T-helper 1 cell (primary cell): ENCODE data around the gene DRG1.
"Not testable (repeated sequence)": the region's sequence is repeated elsewhere in the genome, so short reads cannot be mapped to it uniquely, and the experiment has no call there.

Source experiments
- DNase-seq, 5 donors: peaks; one replicate each; pipeline ENCODE4 v3.0.0-alpha.2; 2012 to 2020
- total RNA-seq, 4 donors: gene quantifications; one replicate each; lab custom pipeline; 2026; lab: John Stamatoyannopoulos, UW

Gene DRG1, protein sequence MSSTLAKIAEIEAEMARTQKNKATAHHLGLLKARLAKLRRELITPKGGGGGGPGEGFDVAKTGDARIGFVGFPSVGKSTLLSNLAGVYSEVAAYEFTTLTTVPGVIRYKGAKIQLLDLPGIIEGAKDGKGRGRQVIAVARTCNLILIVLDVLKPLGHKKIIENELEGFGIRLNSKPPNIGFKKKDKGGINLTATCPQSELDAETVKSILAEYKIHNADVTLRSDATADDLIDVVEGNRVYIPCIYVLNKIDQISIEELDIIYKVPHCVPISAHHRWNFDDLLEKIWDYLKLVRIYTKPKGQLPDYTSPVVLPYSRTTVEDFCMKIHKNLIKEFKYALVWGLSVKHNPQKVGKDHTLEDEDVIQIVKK
- 35.2 to 38.9 (median 35.9) reads per million in 4 donors for total RNA-seq

DNA sequence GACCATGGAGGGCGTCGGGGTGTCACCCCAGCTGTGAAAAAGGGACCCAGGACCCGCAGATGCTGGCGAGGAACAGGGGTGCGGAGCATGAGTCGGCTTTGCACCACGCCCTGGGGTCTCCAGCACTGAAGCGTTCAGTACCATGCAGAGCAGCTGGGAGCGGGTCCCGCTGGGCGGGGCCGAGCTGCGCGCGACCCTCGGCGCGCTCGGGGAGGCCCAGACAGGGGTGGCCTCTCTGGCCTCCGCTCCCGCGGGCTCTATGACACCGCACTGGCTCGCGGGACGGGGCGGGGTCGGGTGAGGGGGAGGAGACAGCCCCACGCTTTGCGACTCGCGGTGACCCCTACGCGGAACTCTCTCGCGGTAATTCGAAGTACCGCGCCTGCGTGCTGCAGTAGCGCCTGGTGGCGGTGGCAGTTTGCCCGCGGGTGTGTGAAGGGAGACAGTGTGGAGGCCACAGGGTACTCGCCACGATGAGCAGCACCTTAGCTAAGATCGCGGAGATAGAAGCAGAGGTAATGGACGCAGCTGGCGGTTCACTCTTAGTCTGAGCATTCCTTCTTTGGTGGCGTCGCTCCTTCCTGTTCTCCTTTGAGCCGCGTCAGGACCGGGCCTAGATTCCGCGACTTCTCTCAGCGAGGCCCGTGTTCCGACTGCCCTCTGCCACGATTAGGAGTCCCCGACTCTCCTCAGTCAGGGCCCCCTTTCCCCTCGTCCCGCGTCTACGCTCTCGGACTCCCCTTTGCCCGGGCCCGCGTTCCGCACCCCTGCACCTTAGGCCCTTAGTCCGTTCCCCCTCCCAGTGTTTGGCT is at the start of gene DRG1:
Gene DRG1 (plus strand): TSS at position 394 of the 812 bp plus-strand sequence. CDS start 80 bp downstream, at position 474.
- peak; percentile 91 to 96 (median 94) for DNase-seq

DNA sequence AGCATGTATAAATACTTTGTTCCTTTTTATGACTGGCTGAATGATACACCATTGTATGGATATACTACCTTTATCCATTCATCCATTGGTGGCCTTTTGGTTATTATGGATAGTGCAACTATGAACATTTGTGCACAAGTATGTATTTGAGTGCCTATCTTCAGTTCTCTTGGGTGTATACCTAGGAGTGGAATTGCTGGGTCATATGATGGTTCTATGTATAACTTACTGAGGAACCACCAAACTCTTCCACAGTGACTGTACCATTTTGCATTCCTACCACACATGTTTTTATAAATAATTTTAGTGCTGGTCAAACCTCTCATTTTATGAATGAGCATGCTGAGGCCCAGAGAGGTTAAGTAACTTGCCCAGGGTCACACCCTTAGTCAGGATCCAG is 49.4 kb upstream of the DRG1 start:
- DNase-seq = no peak

DNA sequence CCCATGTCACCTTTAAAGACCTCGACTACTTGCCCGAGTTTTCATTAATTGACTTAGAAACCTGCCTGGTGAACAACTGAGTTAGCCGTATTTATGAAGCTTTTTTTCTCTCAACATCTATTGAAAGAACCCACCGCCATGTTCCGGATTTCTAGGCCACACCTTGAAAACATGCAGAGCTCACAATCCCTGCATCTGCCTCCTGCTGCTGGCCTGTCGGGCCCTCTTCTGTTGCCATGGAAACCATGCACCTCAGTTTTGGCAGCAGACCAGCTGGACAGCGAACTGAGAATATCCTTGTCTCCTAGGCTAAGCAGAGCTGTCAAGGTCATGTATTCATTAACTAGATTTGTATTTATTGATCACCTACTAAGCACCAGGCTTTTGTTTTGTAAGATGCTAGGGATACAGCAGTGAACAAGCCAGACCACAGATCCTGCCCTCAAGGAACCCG is 49.0 kb upstream of the DRG1 start:
- no peak for DNase-seq

DNA sequence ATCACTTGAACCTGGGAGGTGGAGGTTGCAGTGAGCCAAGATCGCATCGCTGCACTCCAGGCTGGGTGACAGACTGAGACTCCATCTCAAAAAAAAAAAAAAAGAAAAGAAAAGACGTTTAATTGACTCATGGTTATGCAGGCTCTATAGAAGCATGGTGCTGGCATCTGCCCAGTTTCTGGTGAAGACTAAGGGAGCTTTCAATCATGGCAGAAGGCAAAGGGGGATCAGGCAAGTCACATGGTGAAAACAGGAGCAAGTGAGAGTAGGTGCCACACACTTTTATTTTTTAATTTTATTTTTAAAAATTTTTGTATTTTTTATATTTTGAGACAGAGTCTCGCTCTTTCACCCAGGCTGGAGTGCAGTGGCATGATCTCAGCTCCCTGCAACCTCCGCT is 44.9 kb upstream of the DRG1 start:
- no peak for DNase-seq

DNA sequence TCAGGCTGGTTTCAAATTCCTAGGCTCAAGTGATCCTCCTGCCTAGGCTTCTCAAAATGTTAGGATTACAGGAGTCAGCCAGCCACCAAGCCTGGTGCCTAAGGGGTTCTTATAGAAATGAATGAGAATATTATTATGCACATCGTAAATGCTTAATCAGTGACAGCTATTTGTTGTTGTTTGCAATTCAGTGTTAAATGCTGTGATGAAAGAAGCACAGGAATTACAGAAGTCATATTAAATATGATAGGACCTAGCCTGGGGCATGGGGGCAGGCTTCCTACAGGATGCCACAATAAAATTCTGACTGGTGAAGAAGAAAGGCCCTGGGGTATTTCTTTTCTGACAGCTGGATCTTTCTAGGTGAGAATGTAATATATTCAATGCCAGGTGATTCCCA is 39.4 kb upstream of the DRG1 start:
- DNase-seq = no peak

DNA sequence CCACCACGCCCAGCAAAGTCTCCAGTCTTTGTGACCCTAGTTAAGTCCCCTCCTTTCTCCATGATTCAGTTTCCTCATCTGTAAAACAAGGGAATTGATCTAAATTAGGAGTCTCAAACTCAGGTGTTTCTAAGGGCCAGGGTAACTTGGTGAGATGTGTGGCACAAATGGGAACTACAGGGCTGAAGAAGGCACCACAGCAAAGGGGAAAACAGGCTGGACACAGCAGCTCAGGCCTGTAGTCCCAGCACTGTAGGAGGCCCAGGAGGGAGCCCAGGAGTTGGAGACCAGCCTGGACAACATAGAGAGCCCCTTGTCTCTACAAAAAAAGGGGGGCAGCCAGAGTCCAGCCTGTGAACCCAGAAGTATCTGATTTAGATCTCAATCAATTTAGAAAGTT is 37.7 kb upstream of the DRG1 start:
- DNase-seq = no peak

DNA sequence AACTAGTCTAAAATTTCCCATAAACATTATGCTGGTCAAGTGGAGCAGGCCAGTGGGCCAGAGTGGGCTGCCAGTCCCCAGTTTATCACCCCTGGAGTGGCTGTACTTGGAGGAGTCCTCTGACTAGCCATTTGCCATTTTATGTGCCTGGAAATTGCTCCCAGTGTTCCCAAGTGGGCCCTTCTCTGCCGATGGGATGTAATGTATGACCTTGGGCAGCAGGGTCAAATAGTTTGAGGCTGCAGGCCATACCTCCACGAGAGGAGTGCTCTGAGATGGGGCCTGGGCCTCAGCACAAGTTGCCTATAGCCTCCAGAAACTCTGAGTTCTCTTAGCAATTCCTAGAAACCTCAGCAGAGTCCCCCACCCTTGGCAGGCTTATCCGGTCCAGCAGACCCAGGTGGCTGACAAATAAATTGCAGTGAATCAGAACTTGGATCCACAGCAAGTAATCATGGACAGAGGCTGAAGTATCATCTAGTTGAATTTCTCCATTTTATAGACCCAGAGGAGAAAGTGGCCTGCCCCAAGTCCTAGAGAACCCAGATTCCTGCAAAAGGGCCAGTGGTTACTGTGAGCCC is 35.4 kb upstream of the DRG1 start:
- no peak for DNase-seq

DNA sequence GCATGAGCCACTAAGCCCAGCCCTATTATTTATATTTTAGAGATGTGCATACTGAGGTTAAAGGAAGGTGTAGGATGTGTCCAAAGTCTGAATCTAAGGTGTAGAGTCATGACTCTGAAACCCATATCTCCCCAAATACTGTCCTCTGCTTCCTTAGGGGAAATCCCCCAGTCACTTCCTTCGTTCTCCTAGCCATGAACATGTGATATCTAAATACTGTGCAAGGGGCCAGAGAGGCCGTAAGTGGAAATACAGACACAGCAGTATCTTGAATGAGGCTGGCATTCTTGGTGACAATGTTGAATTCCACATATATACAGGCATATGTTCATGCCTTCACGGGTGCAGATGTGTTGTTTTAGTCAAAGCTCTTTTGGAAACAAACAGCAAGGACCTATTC is 32.0 kb upstream of the DRG1 start:
- DNase-seq = no peak

DNA sequence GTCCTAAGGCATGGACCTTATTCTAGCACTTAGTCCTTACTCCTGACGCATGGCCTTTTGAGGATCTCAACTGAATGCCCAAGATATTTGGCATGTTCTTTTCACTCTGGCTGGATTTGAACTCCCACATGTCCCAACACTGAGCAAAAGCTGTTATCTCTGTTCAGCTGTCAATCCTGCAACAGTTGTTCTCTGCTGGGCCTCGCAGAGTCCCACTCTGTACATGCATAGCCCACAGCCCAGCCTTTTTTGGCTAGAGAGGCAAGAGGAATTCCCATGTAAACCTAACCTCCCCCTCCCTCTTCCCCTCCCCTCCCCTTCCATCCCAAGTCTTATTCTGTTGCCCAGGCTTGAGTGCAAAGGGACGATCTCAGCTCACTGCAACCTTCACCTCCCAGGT is 21.8 kb upstream of the DRG1 start:
- DNase-seq = no peak

DNA sequence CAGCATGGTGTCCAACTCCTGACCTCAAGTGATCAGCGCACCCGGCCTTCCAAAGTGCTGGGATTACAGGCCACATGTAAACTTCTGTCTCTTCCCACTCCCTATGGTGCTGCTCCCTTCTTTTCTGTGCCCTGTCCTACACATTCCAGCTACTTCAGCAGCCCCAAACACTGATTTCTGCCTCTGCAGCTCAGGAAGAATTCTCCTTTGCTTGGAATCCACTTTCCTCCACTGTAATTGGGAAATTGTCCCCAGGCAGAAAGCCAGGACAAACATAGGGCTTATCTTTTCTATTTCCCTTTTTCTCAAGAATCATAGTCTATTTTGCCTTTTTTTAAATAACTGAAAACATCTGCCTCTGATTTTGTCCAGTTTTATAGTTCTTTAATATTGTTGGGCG is 21.3 kb upstream of the DRG1 start:
- DNase-seq = no peak

DNA sequence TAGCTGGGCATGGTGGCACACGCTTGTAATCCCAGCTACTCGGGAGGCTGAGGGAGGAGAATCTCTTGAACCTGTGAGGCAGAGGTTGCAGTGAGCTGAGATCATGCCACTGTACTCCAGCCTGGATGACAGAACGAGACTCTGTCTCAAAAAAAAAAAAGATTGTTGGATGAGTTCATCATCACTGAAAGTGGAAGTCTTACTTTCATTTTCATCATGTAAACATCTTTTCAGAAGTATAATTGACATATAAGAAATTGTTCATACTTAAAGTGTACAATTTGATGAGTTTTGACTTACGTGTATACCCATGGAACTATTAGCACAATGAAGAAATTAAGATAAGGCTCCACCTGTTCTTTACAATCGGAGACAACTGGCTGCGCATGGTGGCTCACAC is 20.8 kb upstream of the DRG1 start:
- not testable (repeated sequence) for DNase-seq

DNA sequence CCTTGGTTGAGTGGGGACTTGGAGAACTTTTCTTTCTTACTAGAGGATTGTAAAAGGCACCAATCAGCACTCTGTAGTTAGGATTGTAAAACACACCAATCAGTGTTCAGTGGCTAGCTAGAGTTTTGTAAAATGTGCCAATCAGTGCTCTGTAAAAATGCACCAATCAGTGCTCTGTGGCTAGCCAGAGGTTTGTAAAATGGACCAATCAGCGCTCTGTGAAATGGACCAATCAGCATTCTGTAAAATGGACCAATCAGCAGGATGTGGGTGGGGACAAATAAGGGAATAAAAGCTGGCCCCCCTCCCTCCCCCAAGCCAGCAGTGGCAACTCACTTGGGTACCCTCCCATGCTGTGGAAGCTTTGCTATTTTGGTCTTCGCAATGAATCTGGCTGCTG is 5.5 kb upstream of the DRG1 start:
- DNase-seq = no peak

DNA sequence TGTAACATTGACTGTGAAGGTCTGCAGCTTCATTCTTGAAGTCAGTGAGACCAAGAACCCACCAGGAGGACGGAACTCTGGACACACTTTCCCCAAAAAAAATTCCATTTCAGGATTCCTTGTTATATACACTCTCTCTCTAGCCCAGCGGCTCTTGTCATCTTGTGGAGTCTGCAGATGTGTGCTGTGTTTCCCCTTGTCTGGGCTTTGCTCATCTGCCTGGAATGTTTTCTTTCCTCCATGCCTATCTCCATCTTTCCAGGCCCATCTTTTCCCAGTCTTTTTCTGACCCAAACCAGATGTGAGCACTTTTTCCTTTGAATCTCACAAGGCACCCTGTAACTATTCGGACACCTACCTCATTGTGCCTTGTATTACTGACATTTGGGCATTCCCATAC is 5.1 kb upstream of the DRG1 start:
- DNase-seq = no peak

DNA sequence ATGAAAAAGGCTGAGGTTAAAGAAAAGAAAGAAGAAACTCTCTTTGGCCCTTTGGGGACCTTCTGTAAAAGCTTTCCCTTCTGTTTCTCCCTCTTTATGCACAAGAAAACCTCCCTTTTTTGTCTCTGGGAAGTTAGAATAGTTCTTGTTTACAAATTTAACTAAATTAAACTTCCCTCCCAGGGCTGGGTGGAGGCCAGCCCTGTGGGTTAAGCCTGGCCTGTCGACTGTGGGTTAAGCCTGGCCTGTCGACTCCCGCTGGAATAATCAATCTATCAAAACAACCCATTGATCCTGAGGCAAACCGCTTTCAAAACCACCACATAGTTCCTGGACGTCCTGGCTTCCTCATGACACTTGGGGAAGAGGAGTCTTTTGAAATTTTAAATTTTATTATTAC is 1.2 kb upstream of the DRG1 start:
- no peak for DNase-seq

DNA sequence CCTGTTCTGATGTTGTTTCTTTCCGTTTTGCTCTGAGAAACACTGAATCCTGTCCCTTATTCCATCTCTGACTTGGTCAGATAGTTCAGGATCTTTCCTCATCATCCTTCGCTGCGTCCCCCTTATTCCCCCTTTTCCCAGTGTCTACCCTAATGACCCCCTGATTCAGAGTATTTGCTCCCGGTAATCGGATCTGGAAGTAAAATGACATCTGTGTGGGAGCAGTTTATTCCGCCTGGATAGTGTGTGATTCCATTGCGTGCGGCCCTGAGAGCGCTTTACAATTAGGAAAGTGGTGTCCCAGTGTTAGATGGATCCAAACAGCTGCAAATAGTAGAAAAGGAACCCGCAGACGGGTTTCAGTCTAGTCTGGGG is 606 bp downstream of the DRG1 start:
- no peak for DNase-seq

DNA sequence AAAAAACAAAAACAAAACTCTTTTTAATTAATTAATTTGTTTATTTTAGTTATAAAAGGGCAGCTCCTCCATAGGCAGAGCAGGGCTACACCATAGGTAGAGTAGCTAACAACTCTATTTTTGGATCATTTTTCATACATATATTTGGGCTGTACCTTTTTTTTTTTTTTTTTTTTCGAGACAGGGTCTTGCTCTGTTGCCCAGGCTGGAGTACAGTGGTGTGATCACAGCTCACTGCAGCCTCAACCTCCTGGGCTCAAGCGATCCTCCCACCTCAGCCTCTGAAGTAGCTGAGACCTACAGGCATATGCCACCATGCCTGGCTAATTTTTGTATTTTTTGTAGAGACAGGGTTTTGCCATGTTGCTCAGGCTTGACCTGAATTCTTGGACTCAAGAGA is 2.9 kb downstream of the DRG1 start:
- not testable (repeated sequence) for DNase-seq

DNA sequence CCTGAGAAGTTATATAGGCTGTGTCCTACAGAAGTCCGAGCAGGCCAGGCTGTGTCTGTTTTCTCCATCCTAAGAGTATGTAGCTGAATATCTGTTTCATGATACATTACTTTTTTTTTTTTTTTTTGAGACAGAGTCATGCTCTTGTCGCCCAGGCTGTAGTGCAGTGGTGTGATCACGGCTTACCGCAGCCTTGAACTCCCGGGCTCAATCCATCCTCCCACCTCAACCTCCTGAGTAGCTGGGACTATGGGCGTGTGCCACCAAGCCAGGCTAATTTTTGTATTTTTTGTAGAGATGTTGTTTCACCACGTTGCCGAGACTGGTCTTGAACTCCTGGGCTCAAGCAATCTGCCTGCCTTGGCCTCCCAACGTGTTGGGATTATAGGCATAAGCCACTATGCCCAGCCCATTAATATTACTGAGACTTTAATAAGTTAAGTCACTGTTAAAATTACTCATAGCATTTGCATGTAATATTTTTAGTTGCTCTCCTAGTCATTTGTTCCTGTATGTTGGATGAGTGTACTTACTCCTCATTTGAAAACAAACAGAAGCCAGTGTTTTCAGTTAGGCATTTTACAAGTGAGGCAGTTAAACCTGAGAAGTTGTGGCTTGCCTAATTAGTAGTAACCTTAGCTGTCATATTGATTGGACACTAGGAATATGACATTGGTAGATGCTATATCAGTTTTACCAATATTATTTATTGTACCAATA is 26.1 kb downstream of the DRG1 start:
- DNase-seq = no peak

DNA sequence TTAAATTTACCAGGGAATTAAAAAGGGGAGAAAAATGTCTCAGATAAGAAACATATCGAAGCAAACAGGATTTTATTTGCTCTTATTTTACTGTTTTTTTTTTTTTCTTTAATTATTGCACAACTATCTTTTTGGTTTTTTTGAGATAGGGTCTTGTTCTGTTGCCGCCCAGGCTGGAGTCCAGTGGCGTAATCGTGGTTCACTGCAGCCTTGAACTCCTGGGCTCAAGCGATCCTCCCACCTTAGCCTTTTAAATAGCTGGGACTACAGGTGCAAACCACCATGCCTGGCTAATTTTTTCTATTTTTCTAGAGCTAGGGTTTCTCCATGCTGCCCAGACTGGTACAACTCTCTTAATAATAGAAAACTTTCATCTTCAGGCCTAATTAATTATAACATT is 32.5 kb downstream of the DRG1 start:
- DNase-seq = no peak

DNA sequence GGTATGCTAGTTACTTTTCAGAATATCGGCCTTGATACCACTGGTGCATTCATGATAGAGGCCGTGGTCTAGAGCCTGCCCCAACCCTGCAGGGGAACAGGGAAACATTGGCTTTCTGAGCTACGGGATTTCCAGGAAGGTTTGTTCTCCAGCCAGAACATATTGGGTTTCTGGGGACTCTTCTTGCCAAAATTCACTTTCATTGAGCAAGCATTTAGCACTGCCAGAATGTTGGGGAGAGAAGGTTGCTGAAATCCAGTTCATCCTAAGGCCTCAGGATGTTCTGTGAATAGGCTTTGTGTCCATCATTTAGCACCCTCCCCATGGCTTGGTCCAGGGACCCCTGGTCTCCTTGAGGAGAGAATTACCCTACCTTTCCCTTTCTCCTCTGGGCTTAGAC is 36.7 kb downstream of the DRG1 start:
- no peak for DNase-seq

DNA sequence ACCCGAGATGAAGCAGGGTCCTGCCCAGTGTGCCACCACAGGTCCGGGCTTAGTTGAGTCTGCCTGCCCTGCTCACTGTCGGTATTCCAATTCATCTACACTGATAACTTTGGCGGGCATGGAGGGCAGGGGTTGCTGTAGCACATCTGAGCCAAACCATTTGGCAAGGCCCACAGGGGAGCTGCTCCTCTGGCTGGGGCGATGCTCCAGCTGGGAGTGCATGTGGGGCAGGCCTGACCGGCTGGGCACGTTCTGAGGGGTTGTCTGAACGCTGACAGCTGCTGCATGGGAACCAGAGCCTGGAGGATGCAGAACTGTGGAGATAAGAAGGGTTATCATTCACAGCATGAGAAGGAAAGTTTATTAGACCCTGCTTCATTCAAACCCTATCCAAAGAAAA is 40.4 kb downstream of the DRG1 start:
- no peak for DNase-seq

DNA sequence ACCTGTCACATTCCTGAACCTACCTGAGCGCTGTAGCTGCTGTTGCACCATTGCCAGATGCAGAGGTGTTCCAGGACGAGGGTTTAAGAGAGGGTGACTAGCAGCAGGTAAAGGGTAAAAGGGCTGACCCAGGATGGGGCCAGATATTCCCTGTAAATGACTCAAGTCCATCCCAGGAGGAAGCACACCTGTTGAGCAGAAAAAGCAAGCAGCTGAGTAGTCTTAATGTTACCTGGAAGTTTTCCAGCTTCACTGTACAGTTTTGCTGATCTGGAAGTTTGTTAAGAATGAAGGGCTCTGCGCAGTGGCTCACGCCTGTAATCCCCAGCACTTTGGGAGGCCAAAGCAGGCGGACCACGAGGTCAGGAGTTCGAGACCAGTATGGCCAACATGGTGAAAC is 41.3 kb downstream of the DRG1 start:
- DNase-seq = no peak

DNA sequence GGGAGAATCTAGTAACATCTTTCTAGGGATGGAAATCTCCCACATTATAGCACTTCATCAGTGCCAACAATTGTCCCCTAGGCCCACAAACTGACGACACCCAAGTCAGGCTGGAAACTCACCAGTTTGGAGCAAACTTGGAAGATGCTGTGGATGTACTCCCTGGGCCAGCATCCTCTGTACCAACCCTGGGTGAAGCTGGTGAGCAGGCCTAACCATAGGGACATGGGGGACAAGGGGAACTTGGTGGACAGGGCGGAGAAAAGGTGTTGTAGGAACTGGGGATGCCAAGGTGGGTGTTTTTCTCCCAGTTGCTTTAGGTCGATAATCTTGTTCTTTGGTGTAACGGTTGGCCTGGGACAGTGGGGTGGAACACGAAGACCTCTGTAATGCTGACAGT is 42.2 kb downstream of the DRG1 start:
- DNase-seq = no peak
